NCI-H2107 (cell line): ENCODE data around the gene COLEC12.

ENCODE experiments used
- DNase-seq: peaks from one replicate; lab custom pipeline; 2025; lab: John Stamatoyannopoulos, UW

The COLEC12 gene

GRCh38 chr18:361100-361732, 139.3 kb downstream of the COLEC12 start:
- no peak for DNase-seq

- DNase-seq, result no peak
These were observed 139.8 kb downstream of the COLEC12 start for GRCh38 chr18:360676-361075.

GRCh38 chr18:356778-357177, 143.7 kb downstream of the COLEC12 start:
- DNase-seq, result no peak

- DNase-seq, result no peak
These were observed 144.8 kb downstream of the COLEC12 start for GRCh38 chr18:355678-356077.

- no peak for DNase-seq
These were observed 146.0 kb downstream of the COLEC12 start for GRCh38 chr18:354471-354870.

- DNase-seq, result no peak
These were observed 146.5 kb downstream of the COLEC12 start for GRCh38 chr18:354003-354402.

- no peak for DNase-seq
These were observed 148.1 kb downstream of the COLEC12 start for GRCh38 chr18:352438-352837.

GRCh38 chr18:350953-351572, 149.4 kb downstream of the COLEC12 start:
- no peak for DNase-seq

GRCh38 chr18:346600-346999, 153.9 kb downstream of the COLEC12 start:
- DNase-seq, result no peak

GRCh38 chr18:341102-341501, 159.4 kb downstream of the COLEC12 start:
- DNase-seq, result no peak

GRCh38 chr18:340044-340443, 160.5 kb downstream of the COLEC12 start:
- no peak for DNase-seq

GRCh38 chr18:339200-339599, 161.3 kb downstream of the COLEC12 start:
- DNase-seq, result no peak

GRCh38 chr18:336713-337112, 163.8 kb downstream of the COLEC12 start:
- no peak for DNase-seq

GRCh38 chr18:335733-336132, 164.8 kb downstream of the COLEC12 start:
- DNase-seq, result no peak

GRCh38 chr18:334575-335132, 165.8 kb downstream of the COLEC12 start:
- DNase-seq, result no peak

GRCh38 chr18:332721-333510, 167.6 kb downstream of the COLEC12 start:
- DNase-seq, result no peak

GRCh38 chr18:332007-332406, 168.5 kb downstream of the COLEC12 start:
- DNase-seq, result no peak

GRCh38 chr18:331221-331821, 169.2 kb downstream of the COLEC12 start:
- no peak for DNase-seq

GRCh38 chr18:328928-329327, 171.6 kb downstream of the COLEC12 start:
- DNase-seq, result no peak

- no peak for DNase-seq
These were observed 173.7 kb downstream of the COLEC12 start for GRCh38 chr18:326846-327245.

GRCh38 chr18:323253-323622, 177.3 kb downstream of the COLEC12 start:
- no peak for DNase-seq

GRCh38 chr18:321865-322467, 178.5 kb downstream of the COLEC12 start:
- DNase-seq, result no peak
